HT-29 (cell line): Measurements from ENCODE around the gene ASB14. TPM values are rescaled to one million over a fixed set of nuclear protein-coding genes. Genes with fewer than 3 reads are reported as not detected.
"Not testable (repeated sequence)": the region's sequence is repeated elsewhere in the genome, so short reads cannot be mapped to it uniquely, and the experiment has no call there.

Experiments
- DNase-seq: peaks from one replicate; pipeline ENCODE4 v3.0.0-alpha.2; 2015; ENCODE audit warnings: low spot score
- total RNA-seq: library from RNA; depleted of rRNA; stranded (reverse); fragments of >200 nt; shearing (Covaris generic); gene quantifications from 2 replicates; pipeline ENCODE4 v1.2.3, GENCODE V29; 2014; rRNA removed

ASB14 gene
- not detected in 2 replicates for total RNA-seq

- DNase-seq, result no peak
These were observed at the start of gene ASB14 for GRCh38 chr3:57292159-57292896. Gene ASB14, minus strand, starts transcription at chr3:57292685. Its CDS starts 652 bp downstream, at chr3:57292033.

- DNase-seq, result not testable (repeated sequence)
These were observed 46.7 kb upstream of the ASB14 start for GRCh38 chr3:57339071-57339642.

DNA sequence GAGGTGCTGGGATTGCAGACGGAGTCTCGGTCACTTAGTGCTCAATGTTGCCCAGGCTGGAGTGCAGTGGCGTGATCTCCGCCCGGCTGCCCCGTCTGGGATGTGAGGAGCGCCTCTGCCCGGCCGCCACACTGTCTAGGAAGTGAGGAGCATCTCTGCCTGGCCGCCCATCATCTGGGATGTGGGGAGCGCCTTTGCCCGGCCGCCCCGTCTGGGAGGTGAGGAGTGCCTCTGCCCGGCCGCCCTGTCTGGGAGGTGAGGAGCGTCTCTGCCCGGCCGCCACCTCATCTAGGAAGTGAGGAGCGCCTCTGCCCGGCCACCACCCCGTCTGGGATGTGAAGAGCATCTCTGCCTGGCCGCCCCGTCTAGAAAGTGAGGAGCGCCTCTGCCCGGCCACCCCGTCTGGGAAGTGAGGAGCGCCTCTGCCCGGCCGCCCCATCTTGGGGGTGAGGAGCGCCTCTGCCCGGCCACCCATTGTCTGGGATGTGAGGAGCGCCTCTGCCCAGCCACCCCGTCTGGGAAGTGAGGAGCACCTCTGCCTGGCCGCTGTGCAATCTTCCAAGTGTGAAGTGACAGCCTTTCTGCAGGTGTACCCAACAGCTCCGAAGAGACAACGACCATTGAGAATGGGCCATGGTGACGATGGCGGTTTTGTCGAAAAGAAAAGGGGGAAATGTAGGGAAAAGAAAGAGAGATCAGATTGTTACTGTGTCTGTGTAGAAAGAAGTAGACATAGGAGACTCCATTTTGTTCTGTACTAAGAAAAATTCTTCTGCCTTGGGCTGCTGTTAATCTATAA, 46.0 kb upstream of the ASB14 start:
- DNase-seq, result not testable (repeated sequence)

GRCh38 chr3:57335283-57335938, 42.9 kb upstream of the ASB14 start:
- DNase-seq, result no peak

DNA sequence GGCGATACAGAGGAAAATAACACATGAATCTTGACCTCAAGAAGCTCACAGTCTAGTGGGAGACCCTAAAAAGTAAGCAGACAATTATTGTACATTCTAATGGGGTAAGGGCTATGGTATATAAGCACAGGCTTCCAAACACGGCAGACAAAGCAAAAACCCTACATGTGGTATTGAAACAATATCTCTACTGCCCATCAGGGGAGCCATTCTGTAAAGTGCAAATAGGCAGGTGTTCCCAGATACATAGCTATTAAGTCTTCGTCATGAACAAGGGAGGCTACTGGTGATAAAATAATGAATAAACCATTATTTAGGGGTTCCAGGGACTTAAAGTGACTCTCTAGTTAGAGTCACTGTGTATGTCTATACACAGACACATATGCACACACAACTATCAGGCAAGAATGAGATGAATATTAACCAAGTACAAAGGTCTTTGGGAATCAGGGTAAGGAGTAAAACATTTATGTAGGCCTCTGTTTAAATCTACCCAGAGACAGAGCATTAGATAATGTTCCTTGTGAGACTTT, 38.7 kb upstream of the ASB14 start:
- DNase-seq, result peak; percentile 1

- not testable (repeated sequence) for DNase-seq
These were observed 34.0 kb upstream of the ASB14 start for GRCh38 chr3:57326498-57326897.

DNA sequence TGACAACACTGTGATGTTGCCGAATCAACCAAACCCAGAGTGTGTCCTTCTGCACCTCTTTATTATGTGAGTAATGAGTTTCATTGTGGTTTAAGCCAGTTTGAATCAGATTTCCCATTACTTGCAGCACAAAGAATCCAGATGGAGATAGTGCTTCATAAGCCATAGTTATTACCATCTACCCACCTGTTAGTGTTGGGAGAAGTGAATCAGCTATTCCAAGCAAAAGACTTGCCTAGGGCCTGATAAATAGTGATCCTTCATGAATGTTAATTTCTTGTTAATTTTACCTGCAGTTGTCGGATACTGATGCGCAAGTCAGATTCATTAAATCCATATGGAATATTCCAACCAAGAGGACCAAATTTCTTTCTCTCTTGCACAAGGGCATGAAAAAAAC, 21.7 kb upstream of the ASB14 start:
- no peak for DNase-seq

DNA sequence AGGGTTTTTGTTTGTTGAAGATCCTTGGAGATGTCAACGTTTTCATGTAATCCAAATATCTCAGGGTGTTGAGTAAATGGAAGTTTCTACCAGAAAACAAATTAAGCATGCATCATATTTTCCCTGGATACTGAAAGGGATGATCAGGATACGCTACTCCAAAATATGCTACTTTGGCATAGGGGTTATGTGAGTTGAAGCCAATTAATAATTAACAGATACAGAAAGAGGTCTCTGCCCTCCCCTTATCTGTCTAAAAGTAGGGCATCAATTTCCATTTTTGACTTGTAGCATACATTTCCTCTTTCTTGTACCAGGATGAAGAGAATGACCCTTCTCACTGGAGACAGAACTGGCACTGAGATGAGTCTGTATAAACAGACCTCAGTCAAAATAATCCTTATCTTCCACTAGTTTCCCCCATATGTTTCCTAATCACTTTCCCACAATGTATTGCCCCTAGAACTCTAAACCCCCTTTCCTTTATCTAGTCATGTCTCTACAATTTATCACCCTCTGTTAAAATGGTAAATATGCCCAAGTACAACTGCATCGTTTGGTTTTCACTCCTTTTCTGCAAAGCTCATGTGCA, 17.4 kb upstream of the ASB14 start:
- DNase-seq, result no peak

GRCh38 chr3:57303520-57303919, 11.0 kb upstream of the ASB14 start:
- not testable (repeated sequence) for DNase-seq

GRCh38 chr3:57298041-57298440, 5.6 kb upstream of the ASB14 start:
- peak; percentile 37 for DNase-seq

DNA sequence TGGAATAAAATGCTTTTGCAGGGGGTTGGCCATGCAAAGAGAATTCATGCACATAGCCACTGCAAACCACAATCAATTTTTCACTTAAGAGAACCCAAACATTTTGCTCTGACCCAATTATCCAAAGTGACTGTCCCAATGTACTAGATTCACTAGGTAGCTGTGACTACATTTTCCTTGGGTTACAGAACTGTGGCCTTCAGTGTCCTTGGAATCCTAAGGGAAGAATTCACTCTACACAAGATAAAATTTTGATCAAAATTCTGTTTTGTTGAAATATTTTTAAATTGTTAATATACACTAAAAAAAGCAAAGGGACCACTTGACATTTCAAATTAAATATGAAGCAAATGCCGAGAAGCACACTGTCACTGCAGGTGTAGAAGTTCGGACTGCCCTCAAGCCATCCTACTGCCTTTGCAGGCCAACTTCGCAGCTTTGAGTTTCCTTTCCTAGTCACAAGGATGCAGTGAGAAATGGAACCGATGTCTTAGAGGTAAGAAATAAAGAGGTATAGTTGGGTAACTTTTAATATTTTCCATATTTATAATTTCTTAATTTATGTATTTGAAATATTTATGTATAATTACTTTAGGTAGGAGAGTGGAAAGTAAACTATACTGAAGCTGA, 527 bp upstream of the ASB14 start:
- no peak for DNase-seq

DNA sequence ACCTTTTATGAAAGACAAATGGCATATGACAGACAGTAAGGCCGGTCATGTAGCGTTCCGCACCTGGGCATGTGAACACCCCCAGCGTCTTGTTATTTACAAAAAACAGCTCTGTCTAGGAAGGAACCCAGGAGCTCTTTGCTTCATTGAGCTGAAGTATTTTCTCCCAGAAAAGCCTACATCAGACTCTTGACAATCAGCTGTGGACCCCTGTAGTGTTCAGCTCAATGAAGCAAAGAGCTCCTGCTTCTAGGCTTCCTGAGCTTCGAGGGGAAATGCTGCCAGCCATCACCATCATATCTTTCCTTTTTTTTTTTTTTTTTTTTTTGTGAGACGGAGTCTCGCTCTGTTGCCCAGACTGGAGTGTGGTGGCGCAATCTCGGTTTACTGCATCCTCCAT, 4.1 kb downstream of the ASB14 start:
- DNase-seq, result no peak

DNA sequence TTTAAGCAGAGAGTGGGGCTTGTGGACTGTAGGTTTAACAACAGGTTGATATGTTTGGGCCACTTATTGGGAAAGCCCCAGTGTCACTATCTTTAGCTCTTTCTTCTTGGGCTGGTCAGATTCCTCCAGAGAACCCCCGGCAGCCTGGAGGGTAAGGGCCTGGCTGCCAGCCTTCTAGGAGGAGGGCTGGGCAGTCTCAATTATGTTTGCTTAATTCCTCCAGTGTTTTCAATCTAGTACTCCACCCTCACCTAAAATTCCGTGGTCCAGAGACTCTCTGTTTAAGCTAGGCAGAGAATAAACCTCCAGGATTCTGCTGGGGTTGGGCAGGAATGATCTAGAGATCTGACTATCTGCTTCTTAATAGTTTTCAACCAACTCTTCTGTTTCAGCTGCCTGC, 5.3 kb downstream of the ASB14 start:
- DNase-seq, result no peak

GRCh38 chr3:57283334-57283733, 9.2 kb downstream of the ASB14 start:
- no peak for DNase-seq

- no peak for DNase-seq
These were observed 10.8 kb downstream of the ASB14 start for GRCh38 chr3:57281715-57282114.

DNA sequence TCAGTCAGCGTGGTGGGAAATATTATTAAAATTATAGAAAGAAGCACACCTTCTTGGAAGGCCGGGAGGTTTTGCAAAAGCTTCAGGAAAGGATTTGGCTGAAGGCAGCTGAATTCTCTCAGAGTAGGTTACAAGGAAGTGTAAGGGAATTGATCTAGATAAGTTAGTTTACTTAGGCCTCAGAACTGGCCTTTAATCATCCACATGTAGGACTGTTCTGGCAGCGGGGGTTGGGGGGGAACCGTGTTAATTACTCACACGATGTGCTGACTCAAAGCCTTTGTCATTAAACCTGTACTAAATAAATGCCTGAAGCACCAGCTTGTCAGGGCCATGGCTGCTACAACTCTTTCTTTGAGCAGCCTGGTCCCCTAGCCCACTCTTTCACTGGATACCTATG, 12.8 kb downstream of the ASB14 start:
- peak; percentile 50 for DNase-seq

DNA sequence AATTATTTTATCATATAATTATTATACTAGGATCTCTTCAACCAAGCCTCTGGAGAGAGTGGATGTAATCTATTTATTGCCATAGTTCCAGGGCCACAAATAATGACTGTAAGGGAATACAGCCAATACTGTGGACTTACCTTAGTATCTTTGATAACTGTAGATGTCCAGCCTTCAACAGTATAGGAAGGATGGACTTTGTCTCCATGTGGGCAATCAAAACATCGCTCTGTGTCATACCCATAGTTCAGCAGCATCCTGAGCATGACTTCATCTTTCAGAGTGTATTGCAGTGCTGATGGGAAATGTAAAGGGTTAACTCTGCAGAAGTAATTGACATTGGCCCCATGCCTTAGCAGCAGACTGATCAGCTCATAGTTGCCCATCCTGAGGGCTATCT, 14.2 kb downstream of the ASB14 start:
- DNase-seq, result no peak

DNA sequence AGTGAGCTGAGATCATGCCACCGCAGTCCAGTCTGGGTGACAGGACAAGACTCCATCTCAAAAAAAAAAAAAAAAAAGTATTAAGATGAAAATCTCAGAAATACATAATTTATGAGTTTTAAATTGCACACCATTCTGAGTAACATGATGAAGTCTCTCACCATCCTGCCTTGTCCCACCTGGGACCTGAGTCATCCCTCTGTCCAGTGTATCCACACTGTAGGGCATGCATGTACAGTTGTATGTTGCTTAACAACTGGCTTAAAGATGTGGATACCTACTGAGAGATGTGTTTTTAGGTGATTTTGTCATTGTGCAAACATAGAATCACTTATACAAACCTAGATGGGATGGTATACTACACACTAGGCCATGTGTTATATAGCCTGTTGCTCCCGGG, 17.1 kb downstream of the ASB14 start:
- no peak for DNase-seq

GRCh38 chr3:57274845-57275244, 17.6 kb downstream of the ASB14 start:
- DNase-seq, result no peak

DNA sequence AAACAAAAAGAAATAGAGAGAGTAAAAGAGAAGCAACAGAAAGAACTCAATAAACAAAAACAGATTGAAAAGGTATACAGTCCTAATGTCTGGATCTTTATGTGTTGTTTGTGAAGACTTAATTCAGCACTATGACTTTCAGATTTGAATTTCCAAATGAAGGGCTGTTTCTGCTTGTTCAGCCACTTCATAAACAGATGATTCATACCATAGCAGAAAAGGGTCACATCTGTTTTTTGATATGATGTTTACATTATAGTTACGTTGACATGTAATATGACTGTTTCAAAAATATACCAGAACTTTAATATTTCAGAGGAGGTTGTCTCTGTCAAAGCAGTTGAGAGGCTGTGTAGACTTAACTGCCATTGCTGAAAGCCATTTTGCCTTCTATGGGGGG, 24.1 kb downstream of the ASB14 start:
- no peak for DNase-seq

DNA sequence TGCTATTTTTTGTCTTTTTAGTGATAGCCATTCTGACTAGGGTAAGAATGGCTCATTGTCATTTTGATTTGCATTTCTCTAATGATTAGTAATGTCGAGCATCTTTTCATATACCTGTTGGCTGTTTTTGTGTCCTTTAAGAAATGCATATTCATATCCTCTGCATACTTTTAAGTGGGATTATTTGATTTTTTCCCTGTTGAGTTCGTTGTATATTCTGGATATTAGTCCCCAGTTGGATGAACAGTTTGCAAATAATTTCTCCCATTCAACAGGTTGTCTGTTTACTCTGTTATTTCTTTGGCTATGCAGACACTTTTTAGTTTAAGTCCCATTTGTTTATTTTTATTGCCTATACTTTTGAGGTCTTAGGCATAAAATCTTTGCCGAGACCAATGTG, 30.6 kb downstream of the ASB14 start:
- no peak for DNase-seq
